ENCODE results near the gene DHX34.
"Not testable (repeated sequence)": the region's sequence is repeated elsewhere in the genome, so short reads cannot be mapped to it uniquely, and the experiment has no call there.

Gene DHX34

GRCh38 chr19:47391510-47392223 is 42.6 kb downstream of the DHX34 start:
- FAIRE-seq = peak; percentile 61

- no peak for FAIRE-seq
These were observed 49.8 kb downstream of the DHX34 start for GRCh38 chr19:47398707-47399597.

GRCh38 chr19:47402504-47402903 is 53.4 kb downstream of the DHX34 start:
- no peak for FAIRE-seq

GRCh38 chr19:47404334-47405196 is 55.5 kb downstream of the DHX34 start:
- no peak for FAIRE-seq

GRCh38 chr19:47405197-47405550 is 56.1 kb downstream of the DHX34 start:
- FAIRE-seq = no peak

- FAIRE-seq = no peak
These were observed 56.8 kb downstream of the DHX34 start for GRCh38 chr19:47405854-47406417.

GRCh38 chr19:47406711-47407416 is 57.7 kb downstream of the DHX34 start:
- FAIRE-seq = no peak

GRCh38 chr19:47407417-47407774 is 58.3 kb downstream of the DHX34 start:
- FAIRE-seq = no peak

GRCh38 chr19:47408156-47408938 is 59.2 kb downstream of the DHX34 start:
- FAIRE-seq = no peak

- no peak for FAIRE-seq
These were observed 62.0 kb downstream of the DHX34 start for GRCh38 chr19:47411101-47411500.

- FAIRE-seq = not testable (repeated sequence)
These were observed 62.6 kb downstream of the DHX34 start for GRCh38 chr19:47411696-47412095.

GRCh38 chr19:47413941-47414340 is 64.8 kb downstream of the DHX34 start:
- FAIRE-seq = no peak

GRCh38 chr19:47414469-47414868 is 65.4 kb downstream of the DHX34 start:
- no peak for FAIRE-seq

GRCh38 chr19:47415953-47416642 is 67.0 kb downstream of the DHX34 start:
- no peak for FAIRE-seq

- no peak for FAIRE-seq
These were observed 67.5 kb downstream of the DHX34 start for GRCh38 chr19:47416643-47416985.

- no peak for FAIRE-seq
These were observed 68.1 kb downstream of the DHX34 start for GRCh38 chr19:47417107-47417745.

GRCh38 chr19:47417746-47418691 is 68.9 kb downstream of the DHX34 start:
- FAIRE-seq = no peak

- FAIRE-seq = no peak
These were observed 69.5 kb downstream of the DHX34 start for GRCh38 chr19:47418692-47419029.

GRCh38 chr19:47419030-47419783 is 70.1 kb downstream of the DHX34 start, which contains the start of gene MEIS3:
MEIS3 (minus strand) TSS chr19:47419527; CDS start chr19:47419081, 446 bp downstream.
- no peak for FAIRE-seq

Data from G401.6 (cell line).